ENCODE data around the gene ERCC2.

Gene ERCC2

DNA sequence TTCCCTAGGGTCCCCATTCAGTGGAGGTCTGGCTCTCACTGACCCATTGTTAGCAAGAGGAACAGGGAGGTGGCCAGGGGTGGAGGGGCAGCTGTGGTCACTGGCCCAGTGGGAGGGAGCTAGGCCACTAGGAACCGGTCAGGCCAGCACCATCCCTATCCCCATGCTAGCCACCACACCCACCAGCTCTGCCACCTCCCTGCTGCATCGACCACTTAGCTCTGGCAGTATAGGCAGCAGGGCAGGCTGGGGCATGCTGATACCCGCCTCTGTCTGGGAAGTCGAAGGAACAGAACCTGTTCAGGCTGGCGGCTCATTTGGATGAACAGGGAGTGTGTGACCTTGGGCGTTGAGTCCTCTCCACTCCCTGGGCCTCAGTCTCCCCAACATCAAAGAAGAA, 29.8 kb upstream of the ERCC2 start:
- no peak for DNase-seq

- DNase-seq, result no peak
Measured at GRCh38 chr19:45395821-45396617, 25.6 kb upstream of the ERCC2 start.

GRCh38 chr19:45391871-45392665, 21.7 kb upstream of the ERCC2 start:
- no peak for DNase-seq

DNA sequence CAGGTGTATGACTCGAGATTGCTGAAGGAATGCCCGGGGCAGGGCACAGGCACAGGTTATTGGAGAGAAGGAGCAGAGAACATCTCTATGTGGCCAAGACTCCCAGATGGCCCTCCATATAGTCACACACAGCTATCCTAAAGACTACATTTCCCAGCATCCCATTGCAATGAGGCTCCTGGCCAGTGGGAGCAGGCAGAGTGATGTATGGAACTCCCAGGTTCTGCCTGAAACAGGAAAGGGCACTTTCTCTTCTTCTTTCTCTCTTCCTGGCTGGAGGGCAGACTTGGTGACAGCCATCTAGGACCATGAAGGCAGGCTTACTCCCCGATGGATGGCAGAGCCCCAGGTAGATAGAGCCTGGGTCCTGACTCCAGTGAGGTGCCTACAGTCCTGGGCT, 21.0 kb upstream of the ERCC2 start:
- DNase-seq, result no peak

GRCh38 chr19:45385392-45386221, 15.2 kb upstream of the ERCC2 start:
- no peak for DNase-seq

GRCh38 chr19:45382426-45382825, 12.1 kb upstream of the ERCC2 start:
- no peak for DNase-seq

- DNase-seq, result no peak
Measured at GRCh38 chr19:45380107-45380506, 9.7 kb upstream of the ERCC2 start.

- no peak for DNase-seq
Measured at GRCh38 chr19:45376045-45376724, 5.8 kb upstream of the ERCC2 start.

GRCh38 chr19:45368737-45369340, 1.5 kb downstream of the ERCC2 start:
- no peak for DNase-seq

DNA sequence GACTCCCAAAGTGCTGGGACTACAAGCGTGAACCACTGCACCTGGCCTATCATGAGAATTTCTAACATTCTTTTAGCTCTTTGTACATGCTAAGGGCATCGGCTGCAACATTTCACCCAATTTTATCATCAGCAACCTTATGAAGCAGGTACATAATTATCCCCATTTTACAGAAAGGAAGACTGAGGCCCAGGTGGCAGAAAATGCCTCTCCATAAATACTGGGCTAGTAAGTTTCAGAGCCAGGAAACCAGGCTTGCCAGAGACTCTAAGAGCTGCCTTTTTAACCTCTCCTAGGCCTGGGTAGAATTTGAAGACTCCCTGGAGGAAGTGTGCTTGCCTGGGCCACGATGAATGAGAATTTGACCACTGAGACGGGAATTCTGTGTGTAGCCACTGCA, 2.2 kb downstream of the ERCC2 start:
- no peak for DNase-seq

- no peak for DNase-seq
Measured at GRCh38 chr19:45364696-45365095, 5.7 kb downstream of the ERCC2 start.

- DNase-seq, result no peak
Measured at GRCh38 chr19:45363861-45364459, 6.4 kb downstream of the ERCC2 start.

GRCh38 chr19:45362291-45362690, 8.1 kb downstream of the ERCC2 start:
- no peak for DNase-seq

DNA sequence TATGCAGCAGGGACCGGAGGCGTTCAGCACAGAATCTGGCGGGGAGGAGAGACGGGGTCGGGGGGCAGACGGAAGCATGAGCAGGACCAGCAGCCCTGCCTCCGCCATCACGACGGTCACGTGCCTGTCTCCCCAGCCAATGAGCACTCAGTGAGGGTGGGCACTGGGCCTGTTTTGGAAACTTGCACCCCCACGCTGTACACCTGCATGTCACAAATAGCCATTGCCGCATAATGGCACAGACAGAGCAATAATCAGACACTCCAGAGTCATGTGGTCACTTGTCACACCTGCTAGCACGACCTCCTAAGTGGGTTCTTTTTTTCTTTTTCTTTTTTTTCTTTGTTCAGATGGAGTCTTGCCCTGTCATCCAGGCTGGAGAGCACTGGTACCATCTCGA, 8.8 kb downstream of the ERCC2 start:
- no peak for DNase-seq

DNA sequence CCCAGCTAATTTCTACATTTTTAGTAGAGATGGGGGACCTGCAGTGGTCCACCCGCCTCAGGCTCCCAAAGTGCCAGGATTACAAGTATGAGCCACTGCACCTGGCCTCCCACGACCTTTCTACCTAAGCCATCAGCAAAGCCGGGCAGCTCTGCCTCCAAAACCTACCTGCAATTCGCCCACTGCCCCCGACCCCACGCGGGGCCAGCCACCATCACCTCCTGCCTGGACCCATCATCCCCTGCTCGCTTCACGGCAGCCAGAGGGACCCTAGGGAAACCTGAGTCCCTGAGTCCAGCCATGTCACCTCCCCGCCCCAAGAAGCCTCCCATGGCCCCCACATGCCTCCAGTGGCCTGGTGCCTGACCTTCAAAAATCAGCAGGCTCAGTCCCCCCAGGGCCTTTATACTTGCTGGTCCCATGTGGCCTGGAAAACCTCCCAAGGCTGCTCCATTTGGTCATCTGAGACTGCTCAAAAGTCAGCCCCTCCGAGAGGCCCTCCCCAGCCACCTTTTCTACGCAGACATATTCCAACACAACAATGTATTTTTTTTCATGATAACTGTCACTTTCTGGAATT, 12.1 kb downstream of the ERCC2 start:
- DNase-seq, result no peak

DNA sequence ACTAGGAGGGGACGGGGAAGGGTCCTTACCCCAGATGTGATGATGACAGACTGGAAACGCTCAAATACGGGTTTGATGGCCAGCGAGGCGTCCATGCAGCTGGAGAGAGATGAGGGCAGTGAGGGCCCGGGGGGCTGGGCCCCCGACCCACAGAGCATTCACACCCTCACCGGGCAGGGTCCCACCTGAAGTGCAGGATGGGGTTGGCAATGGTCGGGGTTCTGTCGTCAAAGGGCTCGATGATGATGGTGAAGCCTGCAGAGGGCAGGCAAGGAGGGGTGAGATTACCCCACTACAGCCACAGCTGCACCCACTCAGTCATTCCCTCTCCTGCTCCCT, 13.0 kb downstream of the ERCC2 start:
- DNase-seq, result no peak

DNA sequence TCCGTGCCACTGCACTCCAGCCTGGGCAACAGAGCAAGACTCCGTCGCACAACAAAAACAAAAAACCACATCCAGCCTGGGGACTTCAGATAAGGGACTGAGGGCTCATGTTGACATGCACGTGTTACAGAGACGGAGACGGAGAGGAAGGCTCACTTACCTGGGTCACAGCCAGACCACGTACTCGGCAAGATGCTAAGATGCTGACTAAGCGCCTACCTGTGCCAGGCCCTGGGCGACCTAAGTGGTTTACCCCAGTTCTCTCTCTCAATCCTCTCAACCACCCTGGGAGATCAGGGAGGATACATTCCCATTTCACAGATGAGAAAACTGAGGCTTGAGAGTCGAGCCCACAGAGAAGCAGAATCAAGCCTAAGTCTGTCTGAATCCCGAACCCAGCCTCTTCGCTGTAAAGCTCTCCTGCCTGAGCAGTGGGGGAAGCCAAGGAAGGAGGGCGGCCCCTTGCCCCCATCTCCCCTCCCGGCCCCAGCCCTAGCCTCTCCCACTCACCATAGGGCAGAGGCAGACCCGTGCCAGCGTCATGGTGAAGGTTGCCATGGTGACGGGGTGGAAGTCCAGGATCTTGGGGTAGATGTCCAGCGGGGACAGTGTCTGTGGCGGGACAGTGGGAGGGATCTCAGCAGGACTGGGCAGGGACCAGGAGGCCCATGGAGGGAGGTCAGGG, 13.5 kb downstream of the ERCC2 start:
- DNase-seq, result no peak

GRCh38 chr19:45355910-45356309, 14.5 kb downstream of the ERCC2 start:
- DNase-seq, result no peak

GRCh38 chr19:45355402-45355801, 15.0 kb downstream of the ERCC2 start:
- no peak for DNase-seq

- DNase-seq, result no peak
Measured at GRCh38 chr19:45354241-45354842, 16.0 kb downstream of the ERCC2 start.

Data from activated naive CD4-positive, alpha-beta T cell treated with Interleukin-2 at 50 U/mL for 16 hours (primary cell).